Caco-2 (cell line): ENCODE data around the gene RTTN. TPM values are rescaled to one million over a fixed set of nuclear protein-coding genes. Genes with fewer than 3 reads are reported as not detected.

Source experiments
- BruUV-seq: library from RNA; stranded (reverse); fragments of 400-500 nt; replicated peaks from 2 replicates; lab custom pipeline; 2021; lab: Mats Ljungman, UMichigan
- CTCF ChIA-PET: fragments of 300-600 bp; sonication (Branson Sonifier 250); formaldehyde crosslinking; loops from one replicate; lab custom pipeline; 2022; ENCODE audit warnings: antibody characterized with exemption; lab: Charles Lee
- POLR2A ChIA-PET: fragments of 300-600 bp; sonication (Branson Sonifier 250); formaldehyde crosslinking; loops from one replicate; lab custom pipeline; 2022; ENCODE audit warnings: antibody characterized with exemption; lab: Charles Lee
- DNase-seq, 2 experiments: peaks; one replicate each; pipeline versions ENCODE4 v3.0.0 to v3.0.0-alpha.2; 2020 to 2022
- H3K27me3 ChIP-seq: replicated peaks from 2 replicates; pipeline ENCODE4 v1.6.0; 2011; ENCODE audit warnings: low read length; ENCODE audit not compliant: control insufficient read depth, insufficient read depth
- H3K36me3 ChIP-seq: 2 replicates; pipeline ENCODE4 v1.5.1; 2011; ENCODE audit warnings: low read length; ENCODE audit not compliant: control insufficient read depth, insufficient read depth
- H3K4me1 ChIP-seq: fragments of 250-450 bp; sonication (Bioruptor Pico); 2 replicates; pipeline ENCODE4 v1.5.1; 2020; ENCODE audit warnings: mild to moderate bottlenecking
- H3K4me3 ChIP-seq: 2 replicates; pipeline ENCODE4 v1.5.1; 2011; ENCODE audit warnings: low read depth, mild to moderate bottlenecking, control low read depth, low read length
- H3K9me3 ChIP-seq: fragments of 250-450 bp; sonication (Bioruptor Pico); 2 replicates; pipeline ENCODE4 v1.5.1; 2020; ENCODE audit warnings: mild to moderate bottlenecking, moderate library complexity
- H3K27ac Mint-ChIP-seq: one replicate; pipeline ENCODE4 v1.8.0; 2022; ENCODE audit warnings: mixed read lengths; ENCODE audit not compliant: unreplicated experiment
- H3K27me3 Mint-ChIP-seq: one replicate; pipeline ENCODE4 v1.8.0; 2022; ENCODE audit warnings: mixed read lengths; ENCODE audit not compliant: insufficient read depth, unreplicated experiment
- H3K36me3 Mint-ChIP-seq: one replicate; pipeline ENCODE4 v1.8.0; 2022; ENCODE audit warnings: mild to moderate bottlenecking, mixed read lengths; ENCODE audit not compliant: insufficient read depth, unreplicated experiment
- H3K4me1 Mint-ChIP-seq: one replicate; pipeline ENCODE4 v1.8.0; 2022; ENCODE audit warnings: low read depth, mixed read lengths; ENCODE audit not compliant: unreplicated experiment
- H3K4me3 Mint-ChIP-seq: one replicate; pipeline ENCODE4 v1.8.0; 2022; ENCODE audit warnings: mild to moderate bottlenecking, moderate library complexity, mixed read lengths; ENCODE audit not compliant: unreplicated experiment
- H3K9me3 Mint-ChIP-seq: one replicate; pipeline ENCODE4 v1.8.0; 2022; ENCODE audit warnings: mixed read lengths; ENCODE audit not compliant: unreplicated experiment
- CTCF ChIP-seq, 2 experiments: fragments of 200-600 bp in 1 of 2; IDR thresholded peaks; 1 replicate in 1 of 2; 2 replicates in 1 of 2; pipeline versions ENCODE4 v1.5.1 to v1.8.0; 2011 to 2022; ENCODE audit warnings: antibody characterized with exemption in 1 of 2, control low read depth in 1 of 2, inconsistent platforms in 1 of 2, low read depth in 1 of 2, low read length in 1 of 2, mild to moderate bottlenecking in 1 of 2, moderate library complexity in 1 of 2; ENCODE audit not compliant: insufficient read depth in 1 of 2, severe bottlenecking in 1 of 2, unreplicated experiment in 1 of 2
- intact Hi-C: fragments of 100-400 bp; cut with micrococcal nuclease; formaldehyde crosslinking; loops from one replicate; pipeline ENCODE4 v1.10.0; 2022; ENCODE audit not compliant: unreplicated experiment
- total RNA-seq: library from RNA; stranded (reverse); gene quantifications from 2 replicates; pipeline ENCODE4 v1.2.3, GENCODE V29; 2022

Gene RTTN
- total RNA-seq, 1 experiment from 2014 or later: 14.6 TPM

GRCh38 chr18:69974365-69974764, 231.1 kb downstream of the RTTN start:
- DNase-seq: no peak
- CTCF ChIA-PET: no interaction called here

DNA sequence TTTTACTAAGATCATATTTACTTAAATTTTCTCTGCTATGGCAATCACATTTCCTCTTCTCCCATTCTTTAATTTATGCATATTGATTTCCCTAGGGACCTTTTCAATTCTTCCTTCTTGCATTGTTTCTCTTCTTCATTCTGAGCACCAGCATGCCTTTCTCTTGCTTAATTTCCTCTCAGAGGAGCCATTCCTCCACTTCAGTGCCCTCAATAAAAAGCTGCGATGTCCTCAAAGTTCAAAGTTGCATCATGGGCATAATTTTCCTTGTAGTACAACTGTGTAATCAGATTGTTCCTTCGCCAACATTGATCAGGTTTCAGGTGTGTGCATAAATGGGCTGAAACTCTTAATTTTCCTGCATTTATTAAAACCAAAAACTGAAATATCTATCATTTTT, 236.0 kb downstream of the RTTN start:
- BruUV-seq: no TSS peak
- Histone ChIP-seq H3K27me3 (no peaks in the 10 kb centered on the region), H3K36me3 (no peaks in the 10 kb centered on the region), H3K9me3 (no peaks in the 10 kb centered on the region), H3K4me3 (no peak overlapping the region), H3K4me1 (no peaks in the 10 kb centered on the region)
- intact Hi-C loops: no loop called here
- no peaks in the 10 kb centered on the region for H3K9me3 Mint-ChIP-seq
- H3K4me3 Mint-ChIP-seq: no peak overlapping the region
- no peak for DNase-seq
- no peak overlapping the region for H3K27ac Mint-ChIP-seq
- CTCF ChIA-PET: no interaction called here
- no peaks in the 10 kb centered on the region for H3K27me3 Mint-ChIP-seq
- POLR2A ChIA-PET: no interaction called here
- H3K36me3 Mint-ChIP-seq: no peaks in the 10 kb centered on the region
- TF ChIP-seq CTCF (IDR thresholded peaks at IDR 0.05; ENCODE audit: insufficient read depth in 1 of 2, low read depth in 1 of 2, low read length in 1 of 2, severe bottlenecking in 1 of 2, unreplicated experiment in 1 of 2): no peak
- H3K4me1 Mint-ChIP-seq: no peaks in the 10 kb centered on the region

More at GRCh38 chr18:69974365-69974764, 231.1 kb downstream of the RTTN start:
- no peak overlapping the region for H3K27ac Mint-ChIP-seq
- H3K4me1 ChIP-seq: no peaks in the 10 kb centered on the region
- H3K4me3 Mint-ChIP-seq: no peak overlapping the region
- no peaks in the 10 kb centered on the region for H3K36me3 Mint-ChIP-seq
- H3K9me3 ChIP-seq: no peaks in the 10 kb centered on the region
- H3K27me3 ChIP-seq: no peaks in the 10 kb centered on the region
- no TSS peak for BruUV-seq
- no peaks in the 10 kb centered on the region for H3K4me1 Mint-ChIP-seq
- intact Hi-C loops: no loop called here
- POLR2A ChIA-PET: no interaction called here
- no peak for TF ChIP-seq CTCF (IDR thresholded peaks at IDR 0.05; ENCODE audit: insufficient read depth in 1 of 2, low read depth in 1 of 2, low read length in 1 of 2, severe bottlenecking in 1 of 2, unreplicated experiment in 1 of 2)
- H3K9me3 Mint-ChIP-seq: no peaks in the 10 kb centered on the region
- no peak overlapping the region for H3K4me3 ChIP-seq
- no peaks in the 10 kb centered on the region for H3K27me3 Mint-ChIP-seq
- H3K36me3 ChIP-seq: no peaks in the 10 kb centered on the region

DNA sequence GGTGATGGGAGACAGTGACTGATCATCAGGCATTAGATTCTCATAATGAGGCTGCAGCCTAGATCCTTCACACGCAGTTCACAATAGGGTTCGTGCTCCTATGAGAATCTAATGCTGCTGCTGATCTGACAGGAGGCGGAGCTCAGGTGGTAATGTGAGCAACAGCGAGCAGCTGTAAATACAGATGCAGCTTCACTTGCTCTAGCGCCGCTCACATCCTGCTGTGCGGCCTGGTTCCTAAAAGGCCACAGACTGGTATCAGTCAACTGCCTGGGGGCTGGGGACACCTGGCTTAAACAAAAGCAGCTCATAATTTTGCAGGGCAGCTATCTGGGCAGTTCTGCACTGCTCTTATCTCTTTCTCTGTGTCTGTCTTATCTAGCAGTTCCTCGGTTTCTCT, 237.4 kb downstream of the RTTN start:
- CTCF ChIA-PET: no interaction called here
- H3K27ac Mint-ChIP-seq: no peak overlapping the region
- intact Hi-C loops: no loop called here
- peaks cover 4% of the 10 kb centered on the region for H3K27me3 Mint-ChIP-seq
- POLR2A ChIA-PET: no interaction called here
- H3K9me3 Mint-ChIP-seq: no peaks in the 10 kb centered on the region
- no peaks in the 10 kb centered on the region for H3K36me3 Mint-ChIP-seq
- Histone ChIP-seq H3K27me3 (no peaks in the 10 kb centered on the region), H3K36me3 (no peaks in the 10 kb centered on the region), H3K4me1 (no peaks in the 10 kb centered on the region), H3K9me3 (no peaks in the 10 kb centered on the region), H3K4me3 (no peak overlapping the region)
- no peak overlapping the region for H3K4me3 Mint-ChIP-seq
- DNase-seq: no peak
- H3K4me1 Mint-ChIP-seq: no peaks in the 10 kb centered on the region
- BruUV-seq: no TSS peak
- no peak for TF ChIP-seq CTCF (IDR thresholded peaks at IDR 0.05; ENCODE audit: insufficient read depth in 1 of 2, low read depth in 1 of 2, low read length in 1 of 2, severe bottlenecking in 1 of 2, unreplicated experiment in 1 of 2)
